ENCODE measurements around the gene SERINC2. TPM values are rescaled to one million over a fixed set of nuclear protein-coding genes. Genes with fewer than 3 reads are reported as not detected.

SERINC2 gene
- total RNA-seq, 1 experiment from 2014 or later, result 14.1 TPM

GRCh38 chr1:31400393-31400792 lies 12.6 kb upstream of the SERINC2 start:
- Histone ChIP-seq H3K4me1 (ENCODE audit: insufficient read depth, low read length) (no peaks in the 10 kb centered on the region), H3K27me3 (ENCODE audit: insufficient read depth, low read length) (no peaks in the 10 kb centered on the region), H3K9me3 (ENCODE audit: control insufficient read depth, low read depth, low read length) (no peaks in the 10 kb centered on the region), H2BK12ac (ENCODE audit: insufficient read length, low read depth, low read length) (no peak overlapping the region), H3K18ac (ENCODE audit: insufficient read length, low read depth, low read length) (no peak overlapping the region), H3K4ac (ENCODE audit: low read depth, low read length) (no peak overlapping the region), H2BK20ac (ENCODE audit: low read depth, low read length, poor library complexity, severe bottlenecking) (no peak overlapping the region), H4K20me1 (ENCODE audit: control insufficient read depth, insufficient read depth, insufficient read length) (no peaks in the 10 kb centered on the region), H2BK5ac (ENCODE audit: insufficient read length, low read length) (no peak overlapping the region), H2BK15ac (ENCODE audit: low read depth, low read length) (no peak overlapping the region), H3K4me2 (ENCODE audit: insufficient read depth, insufficient read length, low read length) (no peak overlapping the region), H2AK5ac (ENCODE audit: insufficient read length, low read length) (no peak overlapping the region), H4K5ac (ENCODE audit: insufficient read length, low read depth, low read length) (no peak overlapping the region), H4K91ac (ENCODE audit: insufficient read length, low read depth, low read length) (no peak overlapping the region), H3K23ac (ENCODE audit: insufficient read length, low read depth, low read length) (no peak overlapping the region), H3K9ac (ENCODE audit: extremely low read depth, insufficient read length, low read length) (no peak overlapping the region), H3K27ac (ENCODE audit: insufficient read length, low read depth, low read length) (no peak overlapping the region), H4K8ac (replicated peaks; ENCODE audit: insufficient read length, low read depth, low read length) (no peak overlapping the region), H3K79me2 (ENCODE audit: insufficient read depth, low read length) (no peaks in the 10 kb centered on the region), H2BK120ac (ENCODE audit: low read depth, low read length, poor library complexity, severe bottlenecking) (no peak overlapping the region), H3K79me1 (ENCODE audit: insufficient read depth, low read depth, low read length, poor library complexity, severe bottlenecking) (no peaks in the 10 kb centered on the region), H3K23me2 (ENCODE audit: insufficient read length, low read depth, low read length, poor library complexity, severe bottlenecking) (no peaks in the 10 kb centered on the region), H3T11ph (ENCODE audit: low read length) (no peak overlapping the region), H3K14ac (ENCODE audit: insufficient read depth, low read length) (no peak overlapping the region), H2AFZ (ENCODE audit: low read length) (no peak overlapping the region), H3K56ac (ENCODE audit: insufficient read length, low read depth, low read length) (no peak overlapping the region)
- H3K36me3 Mint-ChIP-seq (ENCODE audit: insufficient read depth in 1 of 3, low read depth in 3 of 3), result no peaks in the 10 kb centered on the region
- 0 out of 4 replicates have a peak, but pooled peaks cover 0 to 3% of the 10 kb centered on the region in 2 experiments for H3K4me1 Mint-ChIP-seq
- H3K27me3 Mint-ChIP-seq (ENCODE audit: low read depth), result peaks cover 9% of the 10 kb centered on the region
- WGBS (ENCODE audit: extremely low coverage, insufficient read length, low lambda C conversion rate), result no CpG with 5 or more reads among the region's 3 CpGs
- H3K9me3 Mint-ChIP-seq, result no peaks in the 10 kb centered on the region
- DNase-seq, result no peak
- TF ChIP-seq, protein P1, sequence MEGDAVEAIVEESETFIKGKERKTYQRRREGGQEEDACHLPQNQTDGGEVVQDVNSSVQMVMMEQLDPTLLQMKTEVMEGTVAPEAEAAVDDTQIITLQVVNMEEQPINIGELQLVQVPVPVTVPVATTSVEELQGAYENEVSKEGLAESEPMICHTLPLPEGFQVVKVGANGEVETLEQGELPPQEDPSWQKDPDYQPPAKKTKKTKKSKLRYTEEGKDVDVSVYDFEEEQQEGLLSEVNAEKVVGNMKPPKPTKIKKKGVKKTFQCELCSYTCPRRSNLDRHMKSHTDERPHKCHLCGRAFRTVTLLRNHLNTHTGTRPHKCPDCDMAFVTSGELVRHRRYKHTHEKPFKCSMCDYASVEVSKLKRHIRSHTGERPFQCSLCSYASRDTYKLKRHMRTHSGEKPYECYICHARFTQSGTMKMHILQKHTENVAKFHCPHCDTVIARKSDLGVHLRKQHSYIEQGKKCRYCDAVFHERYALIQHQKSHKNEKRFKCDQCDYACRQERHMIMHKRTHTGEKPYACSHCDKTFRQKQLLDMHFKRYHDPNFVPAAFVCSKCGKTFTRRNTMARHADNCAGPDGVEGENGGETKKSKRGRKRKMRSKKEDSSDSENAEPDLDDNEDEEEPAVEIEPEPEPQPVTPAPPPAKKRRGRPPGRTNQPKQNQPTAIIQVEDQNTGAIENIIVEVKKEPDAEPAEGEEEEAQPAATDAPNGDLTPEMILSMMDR (conservative IDR thresholded peaks at IDR 0.05), result no peak
- H3K27ac Mint-ChIP-seq, result peak overlapping the region in 1 of 3 experiments; percentile 57; a peak in 1 of 7 replicates
- no peak overlapping the region for H3K4me3 Mint-ChIP-seq
